ENCODE results near the gene AKNAD1.
"Not testable (repeated sequence)": the region's sequence is repeated elsewhere in the genome, so short reads cannot be mapped to it uniquely, and the experiment has no call there.

Gene AKNAD1

DNA sequence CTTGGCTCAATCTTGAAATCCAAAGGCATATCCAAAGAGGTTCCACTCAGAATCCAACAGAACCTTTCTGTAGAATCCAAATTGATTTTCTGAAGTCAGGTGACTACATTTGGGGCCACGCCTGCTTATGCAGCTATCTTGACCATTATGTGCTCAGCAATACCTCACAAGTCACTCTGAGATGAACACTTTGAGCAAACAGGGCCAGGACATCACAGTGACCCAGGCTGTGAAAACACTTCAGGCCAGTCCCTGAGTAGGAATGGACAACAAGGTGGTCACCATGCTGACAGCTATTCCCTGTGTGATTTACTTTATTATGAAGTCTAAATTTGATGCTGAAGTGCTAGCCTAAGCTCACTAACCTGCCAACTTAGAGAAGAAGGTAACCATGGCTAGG is at the start of gene AKNAD1:
Gene AKNAD1, minus strand, starts transcription at position 101 of the 400 bp plus-strand sequence. CDS start 4,430 bp downstream, outside the sequence.
- DNase-seq (ENCODE audit: low read depth), result no peak

DNA sequence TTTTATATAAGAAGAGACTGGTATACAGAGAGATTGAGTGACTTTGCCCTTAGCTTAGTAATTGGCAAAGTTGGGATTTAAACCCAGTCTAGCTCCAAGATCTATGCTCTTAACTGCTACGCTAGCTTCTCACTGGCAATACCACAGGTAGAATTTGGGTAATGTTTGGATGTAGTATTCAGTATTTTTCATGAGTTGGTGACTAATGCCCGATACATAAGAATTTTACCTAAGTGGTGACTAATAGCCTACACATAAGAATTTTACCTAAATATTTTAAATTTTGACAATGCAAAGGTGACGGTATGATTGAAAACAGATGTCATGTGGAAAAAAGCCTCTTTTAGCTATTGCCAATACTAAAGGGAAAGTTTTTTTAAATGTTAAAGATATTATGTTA is 44.2 kb upstream of the AKNAD1 start:
- DNase-seq (ENCODE audit: low read depth), result no peak

DNA sequence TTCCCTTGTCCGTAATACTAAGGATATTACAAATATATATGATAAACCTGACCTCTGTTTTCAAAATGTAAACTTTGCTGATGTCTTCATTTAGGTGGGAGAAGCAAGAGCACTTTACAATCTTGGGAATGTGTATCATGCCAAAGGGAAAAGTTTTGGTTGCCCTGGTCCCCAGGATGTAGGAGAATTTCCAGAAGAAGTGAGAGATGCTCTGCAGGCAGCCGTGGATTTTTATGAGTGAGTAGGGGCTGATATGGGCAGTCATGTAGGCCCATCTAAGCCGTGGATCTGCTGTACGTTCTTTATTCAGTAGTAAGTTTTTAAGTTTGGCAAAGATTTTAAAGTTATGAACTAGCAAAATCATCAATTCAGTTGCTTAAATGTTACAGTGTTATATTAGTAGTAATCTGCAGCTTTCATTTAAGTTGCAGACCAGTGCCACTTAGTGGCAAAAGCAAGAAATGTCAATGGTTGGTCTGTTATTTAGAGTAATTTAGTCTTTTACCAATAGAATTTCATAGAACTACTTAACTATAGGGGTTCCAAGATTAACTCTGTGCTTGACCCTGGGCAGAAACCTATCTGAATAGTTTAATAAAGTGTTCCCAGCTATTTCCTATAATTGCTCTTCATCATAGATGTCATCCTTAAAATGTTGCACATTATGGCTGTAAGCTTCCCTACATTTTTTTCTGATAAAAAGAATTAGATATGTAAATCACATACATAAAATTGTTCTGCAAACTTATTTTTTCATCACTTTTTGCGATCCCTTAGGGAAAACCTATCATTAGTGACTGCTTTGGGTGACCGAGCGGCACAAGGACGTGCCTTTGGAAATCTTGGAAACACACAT is 41.2 kb upstream of the AKNAD1 start:
- DNase-seq (ENCODE audit: low read depth), result peak; percentile 35

DNA sequence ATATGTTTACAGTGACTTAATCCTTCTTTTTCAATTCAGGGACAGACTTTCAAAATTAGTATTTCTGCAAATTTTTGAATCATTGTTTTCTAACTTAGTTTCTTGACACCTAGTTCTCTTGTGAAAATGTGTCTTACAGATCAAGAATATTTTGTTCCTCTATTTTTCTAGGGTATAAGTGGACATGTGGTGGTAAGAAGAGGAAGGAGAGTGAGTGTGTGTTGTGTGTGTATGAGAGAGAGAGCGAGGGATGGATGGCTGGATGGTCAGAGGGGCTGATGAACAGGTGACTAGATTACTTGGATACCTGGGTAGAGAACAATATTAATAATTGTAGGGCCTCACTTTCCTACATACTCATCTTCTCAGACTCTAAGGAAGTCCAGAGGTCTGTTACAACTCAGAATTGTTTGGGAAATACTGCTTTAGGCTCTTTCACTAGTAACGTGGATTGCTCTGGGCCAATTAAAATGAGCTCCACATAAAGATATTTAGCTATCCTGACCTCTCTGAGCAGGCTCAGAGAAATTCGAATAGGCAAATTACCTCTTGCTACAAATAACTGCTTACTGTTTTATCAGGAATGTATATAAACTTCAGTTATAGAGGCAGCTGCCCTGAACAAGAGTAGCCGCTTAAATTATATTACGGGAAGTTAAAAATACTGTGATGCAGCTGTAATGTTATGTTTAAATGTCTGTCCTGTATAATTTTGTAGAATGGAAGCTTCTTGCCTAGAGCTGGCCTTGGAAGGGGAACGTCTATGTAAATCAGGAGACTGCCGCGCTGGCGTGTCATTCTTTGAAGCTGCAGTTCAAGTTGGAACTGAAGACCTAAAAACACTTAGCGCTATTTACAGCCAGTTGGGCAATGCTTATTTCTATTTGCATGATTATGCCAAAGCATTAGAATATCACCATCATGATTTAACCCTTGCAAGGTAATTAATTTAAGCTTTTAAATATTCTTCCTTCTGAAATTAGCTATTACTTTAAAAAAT is 39.6 kb upstream of the AKNAD1 start:
- DNase-seq (ENCODE audit: low read depth), result no peak

DNA sequence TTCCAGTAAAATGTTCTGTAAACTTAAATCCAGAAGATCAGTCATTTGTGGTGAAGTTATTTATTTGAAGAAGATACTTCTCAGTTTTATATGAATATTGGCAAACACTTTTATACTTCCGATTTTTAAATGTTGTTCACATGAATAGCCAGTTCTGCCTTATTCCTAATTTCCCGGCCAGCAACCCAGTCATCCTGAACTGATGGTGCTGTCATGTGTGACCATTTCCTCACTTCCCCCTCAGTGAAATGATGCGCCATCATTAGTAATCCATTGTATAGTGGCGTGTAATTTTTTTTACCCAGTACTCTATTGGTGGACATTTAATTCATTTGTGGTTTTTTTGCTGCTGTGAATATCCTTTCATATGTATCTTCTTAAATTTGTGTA is 36.2 kb upstream of the AKNAD1 start:
- no peak for DNase-seq (ENCODE audit: low read depth)

DNA sequence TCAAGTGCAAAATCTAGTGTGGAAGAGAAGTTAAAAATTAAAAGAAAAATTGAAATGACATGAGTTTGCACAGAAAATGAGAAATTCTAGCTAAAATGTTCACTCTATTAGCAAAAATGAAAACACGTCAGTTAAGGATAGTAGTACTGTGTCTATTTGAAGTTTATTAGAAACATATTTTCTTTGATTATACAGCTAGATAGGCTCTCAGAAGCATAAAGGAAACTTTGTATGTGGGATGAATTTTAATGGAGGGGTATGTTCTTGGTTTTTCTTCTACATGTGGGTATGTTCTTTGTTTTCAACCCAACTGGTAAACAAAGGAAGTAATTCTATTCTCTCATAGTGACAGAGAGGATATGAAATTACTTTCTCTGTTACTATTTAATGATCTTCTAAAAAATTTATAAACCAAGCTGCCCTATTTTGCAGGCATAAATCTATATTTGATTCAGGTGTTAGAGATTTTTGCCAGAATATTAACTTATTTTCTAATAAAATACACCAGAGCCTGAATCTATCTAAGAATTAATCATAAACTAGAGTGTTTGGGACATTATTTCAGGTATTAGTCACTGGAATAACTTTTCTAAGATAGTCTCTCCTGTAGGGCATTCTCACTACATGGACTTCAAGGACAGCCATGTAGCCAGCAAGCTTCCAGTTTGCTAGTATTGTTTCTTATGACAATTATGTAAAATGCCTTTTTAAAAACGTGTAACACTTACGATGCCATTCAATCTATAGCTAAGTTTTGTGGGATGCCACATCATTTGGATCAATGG is 35.7 kb upstream of the AKNAD1 start:
- no peak for DNase-seq (ENCODE audit: low read depth)

- no peak for DNase-seq (ENCODE audit: low read depth)
Measured at GRCh38 chr1:108889706-108890384, 33.0 kb upstream of the AKNAD1 start.

- DNase-seq (ENCODE audit: low read depth), result not testable (repeated sequence)
Measured at GRCh38 chr1:108889006-108889645, 32.2 kb upstream of the AKNAD1 start.

DNA sequence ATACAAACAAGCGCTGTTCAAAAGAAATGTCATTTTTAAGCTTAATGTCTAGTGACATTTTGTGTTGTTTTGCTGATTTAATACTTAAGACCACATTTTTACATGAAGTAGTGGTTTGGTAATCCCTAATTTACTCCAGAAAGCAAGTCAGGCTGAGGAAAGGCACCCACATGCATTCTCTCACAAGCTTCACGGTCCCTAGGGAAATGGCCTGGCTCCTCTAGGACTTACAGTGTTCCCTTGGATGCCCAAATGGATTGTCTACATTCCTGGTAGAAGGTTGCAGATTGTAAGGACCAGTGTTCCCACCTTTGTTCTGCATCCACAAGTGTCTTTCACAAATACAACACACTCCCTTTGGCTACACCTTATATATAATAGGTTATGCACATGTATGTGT is 29.4 kb upstream of the AKNAD1 start:
- no peak for DNase-seq (ENCODE audit: low read depth)

DNA sequence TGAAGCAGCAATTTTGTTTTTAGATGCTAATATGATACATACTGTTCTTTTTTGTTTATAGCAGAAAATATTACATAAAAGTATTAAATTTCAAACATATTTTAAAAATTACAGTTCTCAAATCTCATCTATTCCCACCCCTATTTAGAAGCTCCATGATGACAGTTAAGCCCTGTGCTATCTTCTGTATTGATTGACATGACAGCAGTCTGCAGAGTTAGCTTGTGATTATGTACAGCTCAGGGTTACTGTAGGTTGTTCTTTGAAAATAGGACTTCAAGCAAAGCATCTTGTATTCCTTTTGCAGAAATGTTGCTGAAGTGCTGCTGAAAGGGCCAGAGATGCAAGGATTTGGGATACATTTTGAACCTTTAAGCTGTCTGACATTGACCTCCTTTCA is 28.1 kb upstream of the AKNAD1 start:
- DNase-seq (ENCODE audit: low read depth), result no peak

DNA sequence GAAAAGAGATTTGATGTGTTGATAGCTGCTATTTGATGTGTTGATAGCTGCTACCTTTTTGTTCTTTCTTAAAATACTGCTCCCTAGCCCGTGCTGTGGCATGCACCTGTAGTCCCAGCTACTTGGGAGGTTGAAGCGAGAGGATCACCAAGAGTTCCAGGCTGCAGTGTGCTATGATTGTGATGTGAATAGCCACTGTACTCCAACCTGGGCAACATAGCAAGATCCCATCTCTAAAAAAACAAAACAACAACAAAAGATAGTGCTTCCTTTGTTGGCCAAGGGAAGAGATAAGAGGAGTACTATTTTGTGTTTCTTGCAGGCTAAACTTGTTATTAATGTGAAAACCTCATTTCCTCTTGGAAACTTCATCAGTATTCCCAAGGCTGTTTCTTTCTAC is 25.9 kb upstream of the AKNAD1 start:
- DNase-seq (ENCODE audit: low read depth), result no peak

DNA sequence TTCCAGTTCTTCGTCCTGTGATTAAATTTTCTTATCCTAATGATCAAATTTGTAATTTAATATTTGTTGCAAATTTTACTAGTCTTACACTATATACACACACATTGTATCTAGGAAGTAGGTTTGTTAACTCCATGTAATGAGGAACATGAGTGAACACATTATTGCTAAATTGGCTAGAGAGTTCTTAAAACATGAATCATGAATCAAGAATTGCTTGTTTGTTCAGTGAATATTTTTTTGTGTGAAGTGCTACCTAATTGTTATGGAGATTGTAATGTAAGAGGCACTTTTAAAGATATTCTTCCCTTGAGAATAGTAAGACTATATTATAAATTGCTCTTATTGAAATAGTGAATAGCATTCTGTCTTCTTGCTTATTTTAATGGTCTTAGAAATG is 24.5 kb upstream of the AKNAD1 start:
- no peak for DNase-seq (ENCODE audit: low read depth)

DNA sequence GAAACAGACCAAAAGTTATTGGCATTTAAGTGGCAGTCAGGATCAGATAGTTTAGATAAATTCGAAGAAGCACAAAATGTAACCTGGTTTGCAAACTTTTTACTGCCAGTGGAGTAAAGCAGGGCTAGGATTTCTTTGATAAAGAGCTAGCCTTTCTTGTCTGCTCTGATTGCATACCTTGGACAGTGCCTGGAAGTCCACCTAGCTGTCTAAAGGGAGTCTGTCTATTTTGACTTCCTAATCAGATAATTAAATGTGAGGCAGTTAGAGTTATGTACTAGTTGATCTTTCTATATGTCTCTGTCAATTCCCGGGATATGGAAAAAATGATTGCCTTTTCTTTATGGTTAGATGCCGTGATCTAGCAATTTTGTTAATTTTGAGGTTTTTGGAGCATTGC is 24.0 kb upstream of the AKNAD1 start:
- no peak for DNase-seq (ENCODE audit: low read depth)

DNA sequence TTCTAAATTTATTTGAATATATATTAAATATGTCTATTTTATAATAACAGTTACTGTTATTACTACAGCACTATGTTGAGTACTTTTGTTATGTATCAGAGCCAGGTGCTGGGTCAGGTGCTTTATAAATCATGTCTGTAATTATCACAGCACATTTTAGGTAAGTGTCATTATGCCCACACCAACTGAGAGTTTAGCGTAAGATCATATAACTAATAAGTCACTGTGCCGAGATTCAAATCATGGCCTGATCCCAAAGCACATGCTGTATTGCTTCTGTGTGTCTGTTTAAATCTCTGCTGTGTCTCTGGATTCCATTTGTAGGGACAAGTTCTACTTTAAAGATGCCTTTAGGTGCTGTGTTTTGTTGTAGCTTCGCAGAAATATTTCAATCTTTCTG is 21.8 kb upstream of the AKNAD1 start:
- no peak for DNase-seq (ENCODE audit: low read depth)

- no peak for DNase-seq (ENCODE audit: low read depth)
Measured at GRCh38 chr1:108878160-108878469, 21.2 kb upstream of the AKNAD1 start.

- no peak for DNase-seq (ENCODE audit: low read depth)
Measured at GRCh38 chr1:108877348-108878159, 20.7 kb upstream of the AKNAD1 start.

DNA sequence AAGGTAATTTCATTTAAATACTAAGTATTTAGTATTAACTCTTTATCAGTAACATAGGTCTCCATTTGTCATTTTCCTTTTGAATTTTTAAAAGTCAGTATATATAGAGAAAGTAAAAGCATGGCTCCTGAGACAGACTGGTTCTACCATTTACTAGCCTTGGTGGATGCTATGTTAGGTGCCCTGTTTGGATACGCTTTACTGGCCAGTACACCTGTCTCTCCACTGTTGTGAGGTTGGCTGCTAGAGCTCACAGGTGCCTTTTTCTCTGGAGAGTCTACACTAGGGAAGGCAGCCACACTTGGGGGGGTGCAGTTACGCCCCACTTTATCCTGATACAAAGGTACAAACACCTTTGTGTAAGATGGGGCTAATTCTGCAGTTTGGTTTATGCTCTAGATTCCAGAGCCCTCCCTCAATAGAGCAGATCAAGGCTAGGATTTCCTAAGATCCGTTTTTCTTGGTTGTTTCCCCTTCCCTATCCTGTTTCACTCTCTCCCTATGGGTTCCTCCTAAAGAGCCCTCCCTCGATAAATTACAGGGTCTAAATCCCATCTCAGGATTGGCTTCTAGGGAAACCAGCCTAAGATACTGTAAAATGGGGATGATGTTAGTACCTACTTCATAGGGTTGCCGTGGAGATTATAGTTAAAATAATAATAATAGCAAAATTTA is 14.3 kb upstream of the AKNAD1 start:
- DNase-seq (ENCODE audit: low read depth), result no peak

GRCh38 chr1:108865316-108865910 is 8.5 kb upstream of the AKNAD1 start:
- DNase-seq (ENCODE audit: low read depth), result no peak

GRCh38 chr1:108863984-108864383 is 7.1 kb upstream of the AKNAD1 start:
- DNase-seq (ENCODE audit: low read depth), result no peak

Measured in non-pigmented ciliary epithelial cell (primary cell).